IMR-90 (cell line): ENCODE data around the gene MCRIP2. TPM values are rescaled to one million over a fixed set of nuclear protein-coding genes. Genes with fewer than 3 reads are reported as not detected.

ENCODE experiments used
- ATAC-seq: fragments of 200-7000 bp; cut with Tn5 transposase; 2 replicates; pipeline ENCODE4 v1.9.1; 2020; ENCODE audit warnings: low read depth, mild to moderate bottlenecking, moderate library complexity
- BruUV-seq: library from RNA; stranded (reverse); fragments of 400-500 nt; replicated peaks from 2 replicates; lab custom pipeline; 2021; lab: Mats Ljungman, UMichigan
- CTCF ChIA-PET: fragments of 300-600 bp; formaldehyde crosslinking; extraction: SDS; loops from one replicate; lab custom pipeline; 2021; ENCODE audit warnings: antibody characterized with exemption; lab: Yijun Ruan, JAX
- POLR2A ChIA-PET: fragments of 300-600 bp; sonication (Branson Sonifier 250); formaldehyde crosslinking; loops from one replicate; lab custom pipeline; 2022; ENCODE audit warnings: antibody characterized with exemption; ENCODE audit not compliant: unreplicated experiment; lab: Charles Lee
- DNase-seq: peaks from one replicate; pipeline ENCODE4 v3.0.0; 2013
- H2AFZ ChIP-seq: replicated peaks from 2 replicates; pipeline ENCODE3; 2013; ENCODE audit warnings: low read length, mild to moderate bottlenecking; ENCODE audit not compliant: poor library complexity
- H2AK5ac ChIP-seq: 2 replicates; pipeline ENCODE4 v1.6.1; 2013; ENCODE audit warnings: low read depth, low read length, inconsistent platforms
- H2AK9ac ChIP-seq: replicated peaks from 2 replicates; pipeline ENCODE3; 2013; ENCODE audit warnings: mild to moderate bottlenecking, low read depth, low read length, moderate library complexity; ENCODE audit not compliant: poor library complexity
- H2BK120ac ChIP-seq: 2 replicates; pipeline ENCODE4 v1.6.1; 2013; ENCODE audit warnings: low read depth, low read length, inconsistent platforms
- H2BK15ac ChIP-seq: 3 replicates; pipeline ENCODE4 v1.6.1; 2013; ENCODE audit warnings: low read depth, low read length, inconsistent platforms
- H2BK20ac ChIP-seq: 2 replicates; pipeline ENCODE4 v1.6.1; 2013; ENCODE audit warnings: low read depth, mild to moderate bottlenecking, inconsistent platforms, low read length, moderate library complexity
- H2BK5ac ChIP-seq: 2 replicates; pipeline ENCODE4 v1.6.1; 2013; ENCODE audit warnings: mild to moderate bottlenecking, low read depth, low read length, inconsistent platforms; ENCODE audit not compliant: poor library complexity, severe bottlenecking
- H3K14ac ChIP-seq: replicated peaks from 2 replicates; pipeline ENCODE4 v1.6.1; 2013; ENCODE audit warnings: low read depth, low read length, inconsistent platforms
- H3K18ac ChIP-seq: 2 replicates; pipeline ENCODE4 v1.6.1; 2013; ENCODE audit warnings: low read depth, low read length, control low read depth
- H3K23ac ChIP-seq: 2 replicates; pipeline ENCODE4 v1.6.1; 2013; ENCODE audit warnings: low read depth, low read length, inconsistent platforms
- H3K27ac ChIP-seq: 2 replicates; pipeline ENCODE4 v1.5.1; 2013; ENCODE audit warnings: mild to moderate bottlenecking, control low read depth, low read length; ENCODE audit not compliant: insufficient read depth
- H3K27me3 ChIP-seq: 2 replicates; pipeline ENCODE4 v1.6.1; 2013; ENCODE audit warnings: low read length; ENCODE audit not compliant: control insufficient read depth, insufficient read depth
- H3K36me3 ChIP-seq: 2 replicates; pipeline ENCODE4 v1.6.1; 2013; ENCODE audit warnings: low read length, mixed read lengths; ENCODE audit not compliant: control insufficient read depth, insufficient read depth
- H3K4ac ChIP-seq: 2 replicates; pipeline ENCODE4 v1.6.1; 2013; ENCODE audit warnings: low read depth, low read length, inconsistent platforms
- H3K4me1 ChIP-seq: 2 replicates; pipeline ENCODE4 v1.6.1; 2013; ENCODE audit warnings: low read length, mixed read lengths; ENCODE audit not compliant: control insufficient read depth, insufficient read depth
- H3K4me2 ChIP-seq: 2 replicates; pipeline ENCODE4 v1.6.1; 2013; ENCODE audit warnings: low read depth, mild to moderate bottlenecking, control low read depth, low read length, moderate library complexity
- H3K4me3 ChIP-seq: 2 replicates; pipeline ENCODE4 v1.5.1; 2013; ENCODE audit warnings: low read depth, mild to moderate bottlenecking, control low read depth, low read length, moderate library complexity; ENCODE audit not compliant: insufficient read depth
- H3K56ac ChIP-seq: 2 replicates; pipeline ENCODE4 v1.6.1; 2013; ENCODE audit warnings: low read length, inconsistent platforms; ENCODE audit not compliant: insufficient read depth; ENCODE audit errors: extremely low read depth
- H3K79me1 ChIP-seq, 2 experiments: 2 replicates each; pipeline ENCODE4 v1.6.1; 2013; ENCODE audit warnings: low read length in 2 of 2, inconsistent platforms in 1 of 2, low read depth in 1 of 2
- H3K9ac ChIP-seq: 2 replicates; pipeline ENCODE4 v1.6.1; 2013; ENCODE audit warnings: low read depth, low read length, control low read depth
- H3K9me1 ChIP-seq: 2 replicates; pipeline ENCODE4 v1.6.1; 2013; ENCODE audit warnings: low read length, inconsistent platforms; ENCODE audit not compliant: insufficient read depth
- H3K9me3 ChIP-seq: 2 replicates; pipeline ENCODE4 v1.6.1; 2013; ENCODE audit warnings: low read length; ENCODE audit not compliant: control insufficient read depth, insufficient read depth
- H4K20me1 ChIP-seq: 2 replicates; pipeline ENCODE4 v1.6.1; 2013; ENCODE audit warnings: low read length, inconsistent platforms; ENCODE audit not compliant: insufficient read depth
- H4K5ac ChIP-seq: 2 replicates; pipeline ENCODE4 v1.6.1; 2013; ENCODE audit warnings: mild to moderate bottlenecking, low read depth, low read length, control low read depth
- H4K8ac ChIP-seq, 2 experiments: 2 replicates each; pipeline ENCODE4 v1.6.1; 2013; ENCODE audit warnings: low read depth in 2 of 2, low read length in 2 of 2, control low read depth in 1 of 2, inconsistent platforms in 1 of 2
- H4K91ac ChIP-seq: 2 replicates; pipeline ENCODE4 v1.6.1; 2013; ENCODE audit warnings: low read depth, low read length, inconsistent platforms; ENCODE audit not compliant: insufficient read depth
- BHLHE40 ChIP-seq: fragments of 150-350 bp; IDR thresholded peaks from 2 replicates; pipeline ENCODE4 v1.6.1; 2016; ENCODE audit warnings: mild to moderate bottlenecking, low read depth, low read length
- CEBPB ChIP-seq: IDR thresholded peaks from 2 replicates; pipeline ENCODE4 v1.6.1; 2012; ENCODE audit warnings: low read depth, low read length, improper control_type of control experiment
- CHD1 ChIP-seq: IDR thresholded peaks from 2 replicates; pipeline ENCODE4 v1.6.1; 2012; ENCODE audit warnings: low read depth, low read length, improper control_type of control experiment
- FOS ChIP-seq: fragments of 150-350 bp; IDR thresholded peaks from 2 replicates; pipeline ENCODE4 v1.6.1; 2016; ENCODE audit warnings: low read depth, low read length
- MAFK ChIP-seq: IDR thresholded peaks from 2 replicates; pipeline ENCODE4 v1.6.1; 2012; ENCODE audit warnings: low read depth, low read length, improper control_type of control experiment
- MAZ ChIP-seq: IDR thresholded peaks from 2 replicates; pipeline ENCODE4 v1.6.1; 2012; ENCODE audit warnings: low read depth, mild to moderate bottlenecking, low read length, improper control_type of control experiment, moderate library complexity, borderline replicate concordance
- MXI1 ChIP-seq: IDR thresholded peaks from 2 replicates; pipeline ENCODE4 v1.6.1; 2012; ENCODE audit warnings: low read depth, mild to moderate bottlenecking, low read length, moderate library complexity, borderline replicate concordance
- NFE2L2 ChIP-seq: fragments of 150-350 bp; IDR thresholded peaks from 2 replicates; pipeline ENCODE4 v1.6.1; 2016; ENCODE audit warnings: low read depth, mild to moderate bottlenecking, low read length
- POLR2A ChIP-seq: IDR thresholded peaks from 2 replicates; pipeline ENCODE4 v1.6.1; 2012; ENCODE audit warnings: mild to moderate bottlenecking, low read depth, low read length
- RCOR1 ChIP-seq: IDR thresholded peaks from 2 replicates; pipeline ENCODE4 v1.6.1; 2012; ENCODE audit warnings: mild to moderate bottlenecking, low read length, improper control_type of control experiment; ENCODE audit not compliant: insufficient replicate concordance
- RFX5 ChIP-seq: IDR thresholded peaks from 2 replicates; pipeline ENCODE4 v1.8.0; 2012; ENCODE audit warnings: low read depth, mild to moderate bottlenecking, low read length, moderate library complexity
- SMC3 ChIP-seq: fragments of 150-350 bp; IDR thresholded peaks from 2 replicates; pipeline ENCODE4 v1.6.1; 2016; ENCODE audit warnings: low read depth, mild to moderate bottlenecking, antibody characterized with exemption, low read length, moderate library complexity
- WGBS, 2 experiments: methylation state at CpG; one replicate each; pipeline versions ENCODE4 v1.1.5 to v1.1.7; 2013; ENCODE audit warnings: missing lambda C conversion rate in 2 of 2; ENCODE audit not compliant: insufficient read length in 1 of 2; ENCODE audit errors: extremely low coverage in 2 of 2; 5-methylcytosine and 5-hydroxymethylcytosine counted together
- dilution Hi-C: fragments of 300-500 bp; cut with HindIII; formaldehyde crosslinking; loops from one replicate; pipeline ENCODE4 v1.14.3; 2018; ENCODE audit warnings: low sequenced_read_pairs; ENCODE audit not compliant: unreplicated experiment
- in situ Hi-C: fragments of 300-500 bp; cut with MboI; formaldehyde crosslinking; loops from 3 replicates; pipeline ENCODE4 v1.14.3; 2019; ENCODE audit warnings: low sequenced_read_pairs, inconsistent platforms, mixed read lengths
- intact Hi-C: fragments of 100-400 bp; cut with micrococcal nuclease; formaldehyde crosslinking; loops from 2 replicates; pipeline ENCODE4 v1.10.0; 2022
- polyA plus RNA-seq, 3 experiments: library from polyadenylated mRNA; depleted of rRNA; stranded (reverse); fragments of >200 nt; gene quantifications; 2 replicates each; pipeline ENCODE4 v1.2.3, GENCODE V29; 2012; ENCODE audit warnings: low replicate concordance in 1 of 3
- total RNA-seq: library from RNA; depleted of rRNA; stranded (reverse); fragments of >200 nt; gene quantifications from 2 replicates; pipeline ENCODE4 v1.2.3, GENCODE V29; 2012
- TF ChIP-seq, protein P1 (sequence below): fragments of 150-350 bp; IDR thresholded peaks from 2 replicates; pipeline ENCODE4 v1.6.1; 2017; ENCODE audit warnings: mild to moderate bottlenecking, antibody characterized with exemption, low read length, low read depth
- TF ChIP-seq, protein P2 (sequence below): conservative IDR thresholded peaks from 2 replicates; pipeline ENCODE4 v1.5.1; 2012; ENCODE audit warnings: mild to moderate bottlenecking, low read depth, low read length, improper control_type of control experiment
- TF ChIP-seq, protein P3 (sequence below): fragments of 150-350 bp; IDR thresholded peaks from 2 replicates; pipeline ENCODE4 v1.6.1; 2016; ENCODE audit warnings: low read depth, mild to moderate bottlenecking, low read length, moderate library complexity, borderline replicate concordance

MCRIP2 gene
- total and polyA plus RNA-seq, 2 of the 4 experiments (the other 2 are of a cell fraction), result 6.3 to 19.6 TPM

DNA sequence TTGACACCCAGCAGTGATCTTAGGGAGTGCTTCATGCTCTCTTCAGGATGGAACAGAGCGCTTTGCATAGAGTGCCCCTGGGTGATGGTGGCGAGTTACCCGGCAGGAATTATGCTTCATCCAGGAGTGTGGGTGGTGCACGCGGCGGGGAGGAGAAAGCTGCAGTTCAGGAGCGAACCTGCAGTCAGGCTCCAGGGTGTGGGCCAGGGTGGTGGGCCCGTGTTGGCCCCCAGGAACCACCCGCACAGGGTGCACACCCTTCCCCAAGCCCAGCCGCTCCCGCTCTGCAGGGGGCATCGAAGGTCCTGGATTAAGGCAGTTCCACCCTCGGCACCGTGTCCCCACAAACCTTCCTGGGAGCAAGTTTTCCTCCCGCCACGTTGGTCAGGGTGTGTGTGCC is 47.8 kb upstream of the MCRIP2 start:
- H3K4ac ChIP-seq, result no peak overlapping the region
- intact Hi-C loops (no loop called here), dilution Hi-C loops (no loop called here), in situ Hi-C loops (no loop called here)
- peaks cover 5% of the 10 kb centered on the region; the same call in 1 of the 2 replicates for H3K36me3 ChIP-seq
- DNase-seq (no peak), ATAC-seq (no peak)
- H4K8ac ChIP-seq, result no peak overlapping the region
- no peak overlapping the region for H3K4me3 ChIP-seq
- H3K27me3 ChIP-seq, result no peaks in the 10 kb centered on the region
- H3K18ac ChIP-seq, result no peak overlapping the region
- no peak overlapping the region for H4K5ac ChIP-seq
- no peak overlapping the region for H3K9ac ChIP-seq
- no TSS peak for BruUV-seq
- no peak overlapping the region for H3K4me2 ChIP-seq
- no peak overlapping the region for H2BK120ac ChIP-seq
- TF ChIP-seq, protein P1, sequence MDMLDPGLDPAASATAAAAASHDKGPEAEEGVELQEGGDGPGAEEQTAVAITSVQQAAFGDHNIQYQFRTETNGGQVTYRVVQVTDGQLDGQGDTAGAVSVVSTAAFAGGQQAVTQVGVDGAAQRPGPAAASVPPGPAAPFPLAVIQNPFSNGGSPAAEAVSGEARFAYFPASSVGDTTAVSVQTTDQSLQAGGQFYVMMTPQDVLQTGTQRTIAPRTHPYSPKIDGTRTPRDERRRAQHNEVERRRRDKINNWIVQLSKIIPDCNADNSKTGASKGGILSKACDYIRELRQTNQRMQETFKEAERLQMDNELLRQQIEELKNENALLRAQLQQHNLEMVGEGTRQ, result no peak
- no peak for TF ChIP-seq MAZ
- no peak for TF ChIP-seq RCOR1
- TF ChIP-seq FOS, result no peak
- TF ChIP-seq SMC3, result no peak
- TF ChIP-seq BHLHE40, result no peak
- TF ChIP-seq, protein P2, sequence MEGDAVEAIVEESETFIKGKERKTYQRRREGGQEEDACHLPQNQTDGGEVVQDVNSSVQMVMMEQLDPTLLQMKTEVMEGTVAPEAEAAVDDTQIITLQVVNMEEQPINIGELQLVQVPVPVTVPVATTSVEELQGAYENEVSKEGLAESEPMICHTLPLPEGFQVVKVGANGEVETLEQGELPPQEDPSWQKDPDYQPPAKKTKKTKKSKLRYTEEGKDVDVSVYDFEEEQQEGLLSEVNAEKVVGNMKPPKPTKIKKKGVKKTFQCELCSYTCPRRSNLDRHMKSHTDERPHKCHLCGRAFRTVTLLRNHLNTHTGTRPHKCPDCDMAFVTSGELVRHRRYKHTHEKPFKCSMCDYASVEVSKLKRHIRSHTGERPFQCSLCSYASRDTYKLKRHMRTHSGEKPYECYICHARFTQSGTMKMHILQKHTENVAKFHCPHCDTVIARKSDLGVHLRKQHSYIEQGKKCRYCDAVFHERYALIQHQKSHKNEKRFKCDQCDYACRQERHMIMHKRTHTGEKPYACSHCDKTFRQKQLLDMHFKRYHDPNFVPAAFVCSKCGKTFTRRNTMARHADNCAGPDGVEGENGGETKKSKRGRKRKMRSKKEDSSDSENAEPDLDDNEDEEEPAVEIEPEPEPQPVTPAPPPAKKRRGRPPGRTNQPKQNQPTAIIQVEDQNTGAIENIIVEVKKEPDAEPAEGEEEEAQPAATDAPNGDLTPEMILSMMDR, result no peak
- TF ChIP-seq MXI1, result no peak
- TF ChIP-seq NFE2L2, result no peak
- TF ChIP-seq CHD1, result no peak
- no peak for TF ChIP-seq MAFK
- no peak for TF ChIP-seq POLR2A
- no peak for TF ChIP-seq RFX5
- TF ChIP-seq, protein P3, sequence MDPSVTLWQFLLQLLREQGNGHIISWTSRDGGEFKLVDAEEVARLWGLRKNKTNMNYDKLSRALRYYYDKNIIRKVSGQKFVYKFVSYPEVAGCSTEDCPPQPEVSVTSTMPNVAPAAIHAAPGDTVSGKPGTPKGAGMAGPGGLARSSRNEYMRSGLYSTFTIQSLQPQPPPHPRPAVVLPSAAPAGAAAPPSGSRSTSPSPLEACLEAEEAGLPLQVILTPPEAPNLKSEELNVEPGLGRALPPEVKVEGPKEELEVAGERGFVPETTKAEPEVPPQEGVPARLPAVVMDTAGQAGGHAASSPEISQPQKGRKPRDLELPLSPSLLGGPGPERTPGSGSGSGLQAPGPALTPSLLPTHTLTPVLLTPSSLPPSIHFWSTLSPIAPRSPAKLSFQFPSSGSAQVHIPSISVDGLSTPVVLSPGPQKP, result no peak
- no peak for TF ChIP-seq CEBPB
- peaks cover 7% of the 10 kb centered on the region; the same call in 1 of the 2 replicates for H3K4me1 ChIP-seq
- POLR2A ChIA-PET, result no interaction called here
- H3K27ac ChIP-seq, result no peak overlapping the region
- peaks cover 12% of the 10 kb centered on the region; the same call in 1 of the 2 replicates for H3K9me1 ChIP-seq
- H3K9me3 ChIP-seq, result no peaks in the 10 kb centered on the region
- no peak overlapping the region for H2BK5ac ChIP-seq
- H2BK15ac ChIP-seq, result no peak overlapping the region
- H3K23ac ChIP-seq, result no peak overlapping the region
- H4K20me1 ChIP-seq, result peaks cover 59% of the 10 kb centered on the region
- H2AK5ac ChIP-seq, result no peak overlapping the region
- 89% methylated on average over 3 of the region's 16 CpGs; no CpG with 5 or more reads in 1 of the 2 experiments for WGBS, 2 experiments
- H3K79me1 ChIP-seq, result peaks cover 23 to 76% of the 10 kb centered on the region in 2 experiments; a peak in 3 of 4 replicates
- no peak overlapping the region for H2BK20ac ChIP-seq
- H3K14ac ChIP-seq, result no peak overlapping the region
- CTCF ChIA-PET, result no interaction called here
- H4K91ac ChIP-seq, result no peak overlapping the region
- peak overlapping the region; percentile 58 for H2AFZ ChIP-seq
- no peak overlapping the region for H3K56ac ChIP-seq
- H2AK9ac ChIP-seq, result no peak overlapping the region
